ENCODE measurements around the gene GABBR2. TPM values are rescaled to one million over a fixed set of nuclear protein-coding genes. Genes with fewer than 3 reads are reported as not detected.

GABBR2 gene
- total and polyA plus RNA-seq, 4 experiments from 2014 or later, result not detected

GRCh38 chr9:98642661-98643312, 65.9 kb downstream of the GABBR2 start:
- Mint-ChIP-seq H3K4me3 (no peak overlapping the region), H3K36me3 (no peaks in the 10 kb centered on the region), H3K27ac (no peak overlapping the region), H3K4me1 (no peaks in the 10 kb centered on the region), H3K27me3 (peaks cover 10 to 14% of the 10 kb centered on the region in 2 donors), H3K9me3 (peaks cover 0 to 3% (median 0%) of the 10 kb centered on the region in 8 donors)
- H3K27me3 ChIP-seq (ENCODE audit: insufficient read depth, low read length), result peaks cover 7% of the 10 kb centered on the region
- no peaks in the 10 kb centered on the region for H3K4me1 ChIP-seq (ENCODE audit: insufficient read depth, low read length)
- H3K4me3 ChIP-seq (ENCODE audit: low read length in 2 of 2), result no peak overlapping the region
- H3K27ac ChIP-seq (ENCODE audit: low read depth, low read length), result no peak overlapping the region
- H3K9me3 ChIP-seq (ENCODE audit: control insufficient read depth in 1 of 2, low read length in 2 of 2), result no peaks in the 10 kb centered on the region
- H3K36me3 ChIP-seq (ENCODE audit: insufficient read depth, low read length), result no peaks in the 10 kb centered on the region
- CTCF ChIA-PET (ENCODE audit: partially characterized antibody), result interaction anchor here (1.2 kb wide), 1 partner anchor 11 kb away, joined by 3 read pairs; no protein-coding TSS in a partner anchor
- POLR2A ChIA-PET (ENCODE audit: partially characterized antibody), result no interaction called here
- no peak for DNase-seq
- intact Hi-C loops (cut with micrococcal nuclease), result no loop called here

DNA sequence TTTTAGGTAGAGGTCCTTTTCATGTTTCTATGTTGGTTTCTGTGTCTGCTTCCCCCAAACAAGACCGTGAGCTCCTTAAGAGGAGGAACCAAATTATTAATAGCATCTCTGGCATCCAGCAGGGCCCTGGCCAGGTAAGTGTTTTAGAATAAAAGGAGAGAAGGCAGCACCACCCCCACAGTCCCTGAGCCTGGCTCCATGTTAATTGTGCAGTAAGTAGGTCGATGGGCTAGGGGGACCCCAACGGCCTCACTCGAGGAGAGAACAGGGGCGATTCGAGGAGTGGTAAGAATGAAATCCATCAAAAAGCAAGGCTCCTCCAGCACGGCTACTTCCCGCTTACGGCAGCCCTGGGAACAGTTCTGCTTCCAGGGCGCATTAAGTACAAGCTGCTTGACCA, 67.0 kb downstream of the GABBR2 start:
- Mint-ChIP-seq H3K4me3 (no peak overlapping the region), H3K27ac (no peak overlapping the region), H3K27me3 (peaks cover 10 to 14% of the 10 kb centered on the region in 2 donors), H3K36me3 (no peaks in the 10 kb centered on the region), H3K9me3 (peaks cover 0 to 5% (median 0%) of the 10 kb centered on the region in 8 donors), H3K4me1 (no peaks in the 10 kb centered on the region)
- CTCF ChIA-PET (ENCODE audit: partially characterized antibody), result no interaction called here
- Histone ChIP-seq H3K36me3 (ENCODE audit: insufficient read depth, low read length) (no peaks in the 10 kb centered on the region), H3K27me3 (ENCODE audit: insufficient read depth, low read length) (peaks cover 7% of the 10 kb centered on the region), H3K4me3 (ENCODE audit: low read length in 2 of 2) (no peak overlapping the region), H3K9me3 (ENCODE audit: control insufficient read depth in 1 of 2, low read length in 2 of 2) (no peaks in the 10 kb centered on the region), H3K4me1 (ENCODE audit: insufficient read depth, low read length) (no peaks in the 10 kb centered on the region), H3K27ac (ENCODE audit: low read depth, low read length) (no peak overlapping the region)
- intact Hi-C loops (cut with micrococcal nuclease), result no loop called here
- POLR2A ChIA-PET (ENCODE audit: partially characterized antibody), result no interaction called here
- no peak for DNase-seq

- peaks cover 0 to 10% (median 3%) of the 10 kb centered on the region in 8 donors for H3K9me3 Mint-ChIP-seq
- Histone ChIP-seq H3K27me3 (ENCODE audit: insufficient read depth, low read length) (peaks cover 7% of the 10 kb centered on the region), H3K27ac (ENCODE audit: low read depth, low read length) (no peak overlapping the region), H3K36me3 (ENCODE audit: insufficient read depth, low read length) (no peaks in the 10 kb centered on the region), H3K9me3 (ENCODE audit: control insufficient read depth in 1 of 2, low read length in 2 of 2) (no peaks in the 10 kb centered on the region), H3K4me1 (ENCODE audit: insufficient read depth, low read length) (no peaks in the 10 kb centered on the region), H3K4me3 (ENCODE audit: low read length in 2 of 2) (no peak overlapping the region)
- intact Hi-C loops (cut with micrococcal nuclease), result no loop called here
- no peak for DNase-seq
- CTCF ChIA-PET (ENCODE audit: partially characterized antibody), result interaction anchor here (1.3 kb wide), 1 partner anchor 11 kb away, joined by 3 read pairs; no protein-coding TSS in a partner anchor
- H3K4me1 Mint-ChIP-seq, result no peaks in the 10 kb centered on the region
- no peak overlapping the region for H3K27ac Mint-ChIP-seq
- no peaks in the 10 kb centered on the region for H3K36me3 Mint-ChIP-seq
- POLR2A ChIA-PET (ENCODE audit: partially characterized antibody), result no interaction called here
- peaks cover 10 to 12% of the 10 kb centered on the region in 2 donors for H3K27me3 Mint-ChIP-seq
- H3K4me3 Mint-ChIP-seq, result no peak overlapping the region
Measured at GRCh38 chr9:98640394-98640793, 68.3 kb downstream of the GABBR2 start.

DNA sequence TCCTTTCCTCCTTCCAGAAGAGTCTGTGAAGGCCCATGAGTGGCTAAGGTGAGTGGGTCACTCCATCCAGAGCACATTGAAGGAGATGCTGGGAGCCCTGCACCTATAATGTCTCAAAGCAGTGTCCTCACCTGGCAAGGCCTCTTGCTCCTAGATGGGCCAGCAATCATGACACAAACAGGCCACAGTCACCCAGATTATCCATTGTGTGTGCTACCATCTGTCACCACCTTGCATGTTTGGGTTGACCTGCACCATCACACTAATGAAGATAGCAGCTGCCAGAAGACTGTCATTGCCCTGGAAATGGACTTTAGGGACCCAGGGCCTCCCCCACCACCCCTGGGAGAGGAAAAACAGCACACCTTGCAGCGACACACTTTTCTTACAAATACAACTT, 69.6 kb downstream of the GABBR2 start:
- ChIA-PET CTCF (ENCODE audit: partially characterized antibody) (interaction anchor here (1.3 kb wide), 1 partner anchor 10 kb away, joined by 3 read pairs; no protein-coding TSS in a partner anchor), POLR2A (ENCODE audit: partially characterized antibody) (no interaction called here)
- no peaks in the 10 kb centered on the region for H3K36me3 Mint-ChIP-seq
- Histone ChIP-seq H3K27me3 (ENCODE audit: insufficient read depth, low read length) (peaks cover 7% of the 10 kb centered on the region), H3K4me1 (ENCODE audit: insufficient read depth, low read length) (no peaks in the 10 kb centered on the region), H3K27ac (ENCODE audit: low read depth, low read length) (no peak overlapping the region), H3K36me3 (ENCODE audit: insufficient read depth, low read length) (no peaks in the 10 kb centered on the region), H3K9me3 (ENCODE audit: control insufficient read depth in 1 of 2, low read length in 2 of 2) (no peaks in the 10 kb centered on the region), H3K4me3 (ENCODE audit: low read length in 2 of 2) (no peak overlapping the region)
- intact Hi-C loops (cut with micrococcal nuclease), result no loop called here
- DNase-seq, result no peak
- H3K4me1 Mint-ChIP-seq, result no peaks in the 10 kb centered on the region
- peaks cover 0 to 12% (median 3%) of the 10 kb centered on the region in 8 donors for H3K9me3 Mint-ChIP-seq
- H3K4me3 Mint-ChIP-seq, result no peak overlapping the region
- no peak overlapping the region for H3K27ac Mint-ChIP-seq
- H3K27me3 Mint-ChIP-seq, result peaks cover 10 to 11% of the 10 kb centered on the region in 2 donors

- H3K9me3 Mint-ChIP-seq, result peaks cover 0 to 12% (median 2%) of the 10 kb centered on the region in 8 donors
- no peaks in the 10 kb centered on the region for H3K36me3 ChIP-seq (ENCODE audit: insufficient read depth, low read length)
- peaks cover 4% of the 10 kb centered on the region for H3K27me3 ChIP-seq (ENCODE audit: insufficient read depth, low read length)
- no peak overlapping the region for H3K27ac Mint-ChIP-seq
- no peaks in the 10 kb centered on the region for H3K9me3 ChIP-seq (ENCODE audit: control insufficient read depth in 1 of 2, low read length in 2 of 2)
- no peak overlapping the region for H3K27ac ChIP-seq (ENCODE audit: low read depth, low read length)
- ChIA-PET CTCF (ENCODE audit: partially characterized antibody) (no interaction called here), POLR2A (ENCODE audit: partially characterized antibody) (no interaction called here)
- H3K36me3 Mint-ChIP-seq, result no peaks in the 10 kb centered on the region
- H3K4me1 ChIP-seq (ENCODE audit: insufficient read depth, low read length), result no peaks in the 10 kb centered on the region
- no peak for DNase-seq
- H3K4me3 Mint-ChIP-seq, result no peak overlapping the region
- peaks cover 6 to 10% of the 10 kb centered on the region in 2 donors for H3K27me3 Mint-ChIP-seq
- intact Hi-C loops (cut with micrococcal nuclease), result no loop called here
- H3K4me3 ChIP-seq (ENCODE audit: low read length in 2 of 2), result no peak overlapping the region
- H3K4me1 Mint-ChIP-seq, result no peaks in the 10 kb centered on the region
Measured at GRCh38 chr9:98637381-98637780, 71.4 kb downstream of the GABBR2 start.

GRCh38 chr9:98635374-98635773, 73.4 kb downstream of the GABBR2 start:
- H3K27ac Mint-ChIP-seq, result no peak overlapping the region
- Histone ChIP-seq H3K4me3 (ENCODE audit: low read length in 2 of 2) (no peak overlapping the region), H3K4me1 (ENCODE audit: insufficient read depth, low read length) (no peaks in the 10 kb centered on the region), H3K9me3 (ENCODE audit: control insufficient read depth in 1 of 2, low read length in 2 of 2) (no peaks in the 10 kb centered on the region), H3K36me3 (ENCODE audit: insufficient read depth, low read length) (no peaks in the 10 kb centered on the region), H3K27me3 (ENCODE audit: insufficient read depth, low read length) (no peaks in the 10 kb centered on the region), H3K27ac (ENCODE audit: low read depth, low read length) (no peak overlapping the region)
- intact Hi-C loops (cut with micrococcal nuclease), result no loop called here
- H3K9me3 Mint-ChIP-seq, result peaks cover 0 to 12% (median 2%) of the 10 kb centered on the region in 8 donors
- no peak overlapping the region for H3K4me3 Mint-ChIP-seq
- no peaks in the 10 kb centered on the region for H3K4me1 Mint-ChIP-seq
- DNase-seq, result no peak
- H3K36me3 Mint-ChIP-seq, result no peaks in the 10 kb centered on the region
- ChIA-PET POLR2A (ENCODE audit: partially characterized antibody) (no interaction called here), CTCF (ENCODE audit: partially characterized antibody) (no interaction called here)
- H3K27me3 Mint-ChIP-seq, result peaks cover 4 to 7% of the 10 kb centered on the region in 2 donors

- H3K27me3 Mint-ChIP-seq, result peaks cover 4 to 8% of the 10 kb centered on the region in 2 donors
- no peaks in the 10 kb centered on the region for H3K27me3 ChIP-seq (ENCODE audit: insufficient read depth, low read length)
- H3K9me3 Mint-ChIP-seq, result peaks cover 0 to 12% (median 2%) of the 10 kb centered on the region in 8 donors
- H3K27ac Mint-ChIP-seq, result no peak overlapping the region
- H3K9me3 ChIP-seq (ENCODE audit: control insufficient read depth in 1 of 2, low read length in 2 of 2), result no peaks in the 10 kb centered on the region
- no peak overlapping the region for H3K27ac ChIP-seq (ENCODE audit: low read depth, low read length)
- H3K4me3 ChIP-seq (ENCODE audit: low read length in 2 of 2), result no peak overlapping the region
- ChIA-PET POLR2A (ENCODE audit: partially characterized antibody) (no interaction called here), CTCF (ENCODE audit: partially characterized antibody) (no interaction called here)
- no peak for DNase-seq
- H3K36me3 ChIP-seq (ENCODE audit: insufficient read depth, low read length), result no peaks in the 10 kb centered on the region
- H3K36me3 Mint-ChIP-seq, result no peaks in the 10 kb centered on the region
- no peaks in the 10 kb centered on the region for H3K4me1 Mint-ChIP-seq
- no peak overlapping the region for H3K4me3 Mint-ChIP-seq
- no peaks in the 10 kb centered on the region for H3K4me1 ChIP-seq (ENCODE audit: insufficient read depth, low read length)
- intact Hi-C loops (cut with micrococcal nuclease), result no loop called here
Measured at GRCh38 chr9:98634685-98635336, 73.9 kb downstream of the GABBR2 start.

All from CD4-positive, alpha-beta memory T cell (primary cell).